ENCODE measurements around the gene DLGAP4.

GRCh38 chr20:36549942-36550789, 244.0 kb downstream of the DLGAP4 start:
- no peak for TF ChIP-seq CTCF (conservative IDR thresholded peaks at IDR 0.05; ENCODE audit: low read depth, low read length)
- TF ChIP-seq EZH2 (IDR thresholded peaks at IDR 0.05; ENCODE audit: borderline replicate concordance, low read depth, low read length, poor library complexity, severe bottlenecking): no peak

All from A673 (cell line).